Activated naive CD4-positive, alpha-beta T cell treated with anti-CD3 and anti-CD28 coated beads, Interleukin-2, amount 10 ng/mL, durations not matched to agents 7 days and 5 days (primary cell): ENCODE results near the gene HS3ST3A1.
"Not testable (repeated sequence)": the region's sequence is repeated elsewhere in the genome, so short reads cannot be mapped to it uniquely, and the experiment has no call there.

Experiments
- CTCF ChIA-PET: fragments of 350-600 bp; sonication (Branson Sonifier 250); formaldehyde crosslinking; loops from one replicate; lab custom pipeline; 2021; ENCODE audit warnings: antibody characterized with exemption; lab: Charles Lee
- DNase-seq: peaks from one replicate; pipeline ENCODE4 v3.0.0-alpha.2; 2020
- H3K27ac Mint-ChIP-seq: one replicate; pipeline ENCODE4 v1.8.0; 2021; ENCODE audit warnings: mild to moderate bottlenecking, moderate library complexity, mixed read lengths
- H3K27me3 Mint-ChIP-seq: one replicate; pipeline ENCODE4 v1.8.0; 2021; ENCODE audit warnings: mild to moderate bottlenecking, mixed read lengths
- H3K36me3 Mint-ChIP-seq: one replicate; pipeline ENCODE4 v1.8.0; 2021; ENCODE audit warnings: mixed read lengths
- H3K4me1 Mint-ChIP-seq: one replicate; pipeline ENCODE4 v1.8.0; 2021; ENCODE audit warnings: mixed read lengths
- H3K4me3 Mint-ChIP-seq: one replicate; pipeline ENCODE4 v1.8.0; 2021; ENCODE audit warnings: mild to moderate bottlenecking, moderate library complexity, mixed read lengths
- H3K9me3 Mint-ChIP-seq: one replicate; pipeline ENCODE4 v1.8.0; 2021; ENCODE audit warnings: mixed read lengths

HS3ST3A1 gene

GRCh38 chr17:13575466-13575865 lies 26.3 kb downstream of the HS3ST3A1 start:
- H3K27ac Mint-ChIP-seq = no peak overlapping the region
- no peaks in the 10 kb centered on the region for H3K27me3 Mint-ChIP-seq
- DNase-seq = no peak
- no peak overlapping the region for H3K4me3 Mint-ChIP-seq
- CTCF ChIA-PET = no interaction called here
- H3K9me3 Mint-ChIP-seq = peaks cover 3% of the 10 kb centered on the region
- H3K36me3 Mint-ChIP-seq = no peaks in the 10 kb centered on the region
- H3K4me1 Mint-ChIP-seq = no peaks in the 10 kb centered on the region

- Mint-ChIP-seq H3K9me3 (peaks cover 3% of the 10 kb centered on the region), H3K36me3 (no peaks in the 10 kb centered on the region), H3K4me3 (no peak overlapping the region), H3K4me1 (no peaks in the 10 kb centered on the region), H3K27me3 (no peaks in the 10 kb centered on the region), H3K27ac (no peak overlapping the region)
- CTCF ChIA-PET = no interaction called here
- no peak for DNase-seq
Observed at GRCh38 chr17:13572581-13572980, 29.1 kb downstream of the HS3ST3A1 start.

GRCh38 chr17:13569398-13570123 lies 32.2 kb downstream of the HS3ST3A1 start:
- CTCF ChIA-PET = interaction anchor here (0.6 kb wide), 1 partner anchor 1689 kb away, joined by 3 read pairs; no protein-coding TSS in a partner anchor
- peaks cover 11% of the 10 kb centered on the region for H3K4me1 Mint-ChIP-seq

GRCh38 chr17:13568582-13569397 lies 32.9 kb downstream of the HS3ST3A1 start:
- peaks cover 11% of the 10 kb centered on the region for H3K4me1 Mint-ChIP-seq
- no peaks in the 10 kb centered on the region for H3K27me3 Mint-ChIP-seq
- CTCF ChIA-PET = interaction anchor here (0.6 kb wide), 1 partner anchor 1689 kb away, joined by 3 read pairs; no protein-coding TSS in a partner anchor
- no peak overlapping the region for H3K4me3 Mint-ChIP-seq
- no peak for DNase-seq
- H3K9me3 Mint-ChIP-seq = no peaks in the 10 kb centered on the region
- no peaks in the 10 kb centered on the region for H3K36me3 Mint-ChIP-seq
- no peak overlapping the region for H3K27ac Mint-ChIP-seq

More at GRCh38 chr17:13569398-13570123, 32.2 kb downstream of the HS3ST3A1 start:
- Mint-ChIP-seq H3K4me3 (no peak overlapping the region), H3K36me3 (no peaks in the 10 kb centered on the region), H3K27ac (no peak overlapping the region), H3K9me3 (no peaks in the 10 kb centered on the region), H3K27me3 (no peaks in the 10 kb centered on the region)
- DNase-seq = no peak

GRCh38 chr17:13563866-13564265 lies 37.9 kb downstream of the HS3ST3A1 start:
- no peak for DNase-seq
- Mint-ChIP-seq H3K4me1 (peaks cover 11% of the 10 kb centered on the region), H3K27me3 (no peaks in the 10 kb centered on the region), H3K4me3 (no peak overlapping the region), H3K9me3 (no peaks in the 10 kb centered on the region), H3K27ac (no peak overlapping the region), H3K36me3 (no peaks in the 10 kb centered on the region)
- CTCF ChIA-PET = interaction anchor here (0.6 kb wide), 1 partner anchor 51 kb away, joined by 3 read pairs; no protein-coding TSS in a partner anchor

GRCh38 chr17:13562271-13562800 lies 39.4 kb downstream of the HS3ST3A1 start:
- Mint-ChIP-seq H3K27ac (no peak overlapping the region), H3K4me1 (peaks cover 11% of the 10 kb centered on the region), H3K36me3 (no peaks in the 10 kb centered on the region), H3K27me3 (no peaks in the 10 kb centered on the region), H3K4me3 (no peak overlapping the region), H3K9me3 (no peaks in the 10 kb centered on the region)
- DNase-seq = no peak
- CTCF ChIA-PET = no interaction called here

- Mint-ChIP-seq H3K4me3 (no peak overlapping the region), H3K36me3 (no peaks in the 10 kb centered on the region), H3K27me3 (no peaks in the 10 kb centered on the region), H3K4me1 (peaks cover 7% of the 10 kb centered on the region), H3K9me3 (no peaks in the 10 kb centered on the region), H3K27ac (no peak overlapping the region)
- no peak for DNase-seq
- CTCF ChIA-PET = no interaction called here
Observed at GRCh38 chr17:13561606-13562270, 40.0 kb downstream of the HS3ST3A1 start.

GRCh38 chr17:13560935-13561334 lies 40.8 kb downstream of the HS3ST3A1 start:
- no peak overlapping the region for H3K27ac Mint-ChIP-seq
- CTCF ChIA-PET = no interaction called here
- H3K4me1 Mint-ChIP-seq = no peaks in the 10 kb centered on the region
- no peak overlapping the region for H3K4me3 Mint-ChIP-seq
- H3K9me3 Mint-ChIP-seq = no peaks in the 10 kb centered on the region
- no peaks in the 10 kb centered on the region for H3K36me3 Mint-ChIP-seq
- no peak for DNase-seq
- H3K27me3 Mint-ChIP-seq = no peaks in the 10 kb centered on the region

- CTCF ChIA-PET = no interaction called here
- H3K27me3 Mint-ChIP-seq = peaks cover 3% of the 10 kb centered on the region
- no peak overlapping the region for H3K27ac Mint-ChIP-seq
- no peaks in the 10 kb centered on the region for H3K4me1 Mint-ChIP-seq
- H3K36me3 Mint-ChIP-seq = no peaks in the 10 kb centered on the region
- no peak for DNase-seq
- H3K9me3 Mint-ChIP-seq = no peaks in the 10 kb centered on the region
- no peak overlapping the region for H3K4me3 Mint-ChIP-seq
Observed at GRCh38 chr17:13558588-13558987, 43.1 kb downstream of the HS3ST3A1 start.

GRCh38 chr17:13557077-13557476 lies 44.7 kb downstream of the HS3ST3A1 start:
- Mint-ChIP-seq H3K36me3 (no peaks in the 10 kb centered on the region), H3K4me3 (no peak overlapping the region), H3K9me3 (no peaks in the 10 kb centered on the region), H3K27me3 (peaks cover 3% of the 10 kb centered on the region), H3K4me1 (no peaks in the 10 kb centered on the region), H3K27ac (no peak overlapping the region)
- no peak for DNase-seq
- CTCF ChIA-PET = no interaction called here

GRCh38 chr17:13554231-13554630 lies 47.5 kb downstream of the HS3ST3A1 start:
- Mint-ChIP-seq H3K4me1 (no peaks in the 10 kb centered on the region), H3K27ac (no peak overlapping the region), H3K9me3 (no peaks in the 10 kb centered on the region), H3K27me3 (peaks cover 7% of the 10 kb centered on the region), H3K4me3 (no peak overlapping the region), H3K36me3 (no peaks in the 10 kb centered on the region)
- CTCF ChIA-PET = no interaction called here
- no peak for DNase-seq

GRCh38 chr17:13550291-13550690 lies 51.4 kb downstream of the HS3ST3A1 start:
- H3K27me3 Mint-ChIP-seq = peaks cover 10% of the 10 kb centered on the region

GRCh38 chr17:13548576-13548975 lies 53.2 kb downstream of the HS3ST3A1 start:
- H3K9me3 Mint-ChIP-seq, H3K4me1 Mint-ChIP-seq, DNase-seq, CTCF ChIA-PET, H3K27me3 Mint-ChIP-seq, H3K4me3 Mint-ChIP-seq, H3K36me3 Mint-ChIP-seq, H3K27ac Mint-ChIP-seq: not testable (repeated sequence)

More at GRCh38 chr17:13550291-13550690, 51.4 kb downstream of the HS3ST3A1 start:
- Mint-ChIP-seq H3K36me3 (no peaks in the 10 kb centered on the region), H3K4me3 (no peak overlapping the region), H3K9me3 (no peaks in the 10 kb centered on the region), H3K4me1 (no peaks in the 10 kb centered on the region), H3K27ac (no peak overlapping the region)
- DNase-seq = no peak
- CTCF ChIA-PET = no interaction called here

- CTCF ChIA-PET = no interaction called here
- Mint-ChIP-seq H3K4me3 (no peak overlapping the region), H3K4me1 (no peaks in the 10 kb centered on the region), H3K36me3 (no peaks in the 10 kb centered on the region), H3K9me3 (no peaks in the 10 kb centered on the region), H3K27ac (no peak overlapping the region), H3K27me3 (peaks cover 7% of the 10 kb centered on the region)
- no peak for DNase-seq
Observed at GRCh38 chr17:13546851-13547250, 54.9 kb downstream of the HS3ST3A1 start.
